WTC11 (cell line): Measurements from ENCODE around the gene CAMK2D.

Experiments
- ATF1 ChIP-seq: sonication (generic); formaldehyde crosslinking; IDR thresholded peaks from 2 replicates; pipeline ENCODE4 v1.8.1; 2023; ENCODE audit warnings: mild to moderate bottlenecking, moderate library complexity, missing genetic modification reagents
- CREB1 ChIP-seq: sonication (generic); formaldehyde crosslinking; IDR thresholded peaks from 2 replicates; pipeline ENCODE4 v1.8.0; 2023; ENCODE audit warnings: mild to moderate bottlenecking, missing genetic modification reagents
- CTCF ChIP-seq: fragments of 200-600 bp; IDR thresholded peaks from 2 replicates; pipeline ENCODE4 v1.8.0; 2022; ENCODE audit warnings: antibody characterized with exemption
- E2F4 ChIP-seq: sonication (generic); formaldehyde crosslinking; IDR thresholded peaks from 2 replicates; pipeline ENCODE4 v1.8.1; 2022; ENCODE audit warnings: low read depth, mild to moderate bottlenecking, moderate library complexity, missing genetic modification reagents, borderline replicate concordance
- KAT7 ChIP-seq: sonication (generic); formaldehyde crosslinking; IDR thresholded peaks from 2 replicates; pipeline ENCODE4 v1.8.1; 2023; ENCODE audit warnings: missing genetic modification reagents, mild to moderate bottlenecking, borderline replicate concordance
- NFATC4 ChIP-seq: fragments of 250-450 bp; sonication (Bioruptor Pico); IDR thresholded peaks from 2 replicates; pipeline ENCODE4 v1.9.0; 2021; ENCODE audit warnings: mild to moderate bottlenecking
- ZNF416 ChIP-seq: fragments of 250-450 bp; sonication (Bioruptor Pico); IDR thresholded peaks from 2 replicates; pipeline ENCODE4 v1.9.0; 2021; ENCODE audit warnings: mild to moderate bottlenecking, inconsistent platforms
- ZNF423 ChIP-seq: fragments of 250-450 bp; sonication (Bioruptor Pico); IDR thresholded peaks from 2 replicates; pipeline ENCODE4 v2.1.2; 2022; ENCODE audit warnings: mild to moderate bottlenecking, moderate library complexity
- ZNF512 ChIP-seq: sonication (generic); formaldehyde crosslinking; IDR thresholded peaks from 2 replicates; pipeline ENCODE4 v1.8.1; 2022; ENCODE audit warnings: missing genetic modification reagents, borderline replicate concordance

- TF ChIP-seq ZNF423 (CRISPR knock-in tag) = no peak
- TF ChIP-seq ZNF512 (CRISPR knock-in tag) = no peak
- TF ChIP-seq ZNF416 (CRISPR knock-in tag) = no peak
- no peak for TF ChIP-seq CREB1
- TF ChIP-seq CTCF = no peak
- TF ChIP-seq KAT7 (CRISPR knock-in tag) = no peak
- TF ChIP-seq E2F4 = no peak
- TF ChIP-seq ATF1 (CRISPR knock-in tag) = no peak
- TF ChIP-seq NFATC4 (CRISPR knock-in tag) = no peak
These were observed 175.5 kb downstream of the CAMK2D start for GRCh38 chr4:113586072-113586471.
